GM12874 (cell line): ENCODE results near the gene KIAA1549.

ENCODE experiments used
- TF ChIP-seq, protein P1 (sequence below): IDR thresholded peaks from 2 replicates; pipeline ENCODE4 v1.5.1; 2011; ENCODE audit warnings: low read depth, mild to moderate bottlenecking, control low read depth, low read length, moderate library complexity; ENCODE audit not compliant: insufficient read depth

The KIAA1549 gene

DNA sequence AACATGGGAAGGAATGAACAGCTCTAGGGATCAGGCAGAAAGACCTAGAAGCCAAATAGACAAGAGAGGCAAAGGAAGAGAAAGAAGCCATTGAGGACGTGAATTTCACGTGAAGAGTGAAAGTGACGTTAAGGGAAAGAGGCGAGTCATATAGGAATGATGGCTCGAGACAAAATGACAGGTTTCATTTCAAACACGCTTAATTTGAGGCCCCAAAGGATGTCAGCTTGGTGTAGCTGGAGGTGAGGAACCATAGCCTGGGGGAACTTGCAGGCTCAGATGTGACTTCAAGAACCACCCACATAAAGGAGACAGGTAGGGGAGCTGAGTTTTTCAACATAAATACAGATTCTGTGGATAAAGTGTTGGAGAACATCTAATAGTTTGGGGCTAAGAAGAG, 98.9 kb downstream of the KIAA1549 start:
- TF ChIP-seq, protein P1, sequence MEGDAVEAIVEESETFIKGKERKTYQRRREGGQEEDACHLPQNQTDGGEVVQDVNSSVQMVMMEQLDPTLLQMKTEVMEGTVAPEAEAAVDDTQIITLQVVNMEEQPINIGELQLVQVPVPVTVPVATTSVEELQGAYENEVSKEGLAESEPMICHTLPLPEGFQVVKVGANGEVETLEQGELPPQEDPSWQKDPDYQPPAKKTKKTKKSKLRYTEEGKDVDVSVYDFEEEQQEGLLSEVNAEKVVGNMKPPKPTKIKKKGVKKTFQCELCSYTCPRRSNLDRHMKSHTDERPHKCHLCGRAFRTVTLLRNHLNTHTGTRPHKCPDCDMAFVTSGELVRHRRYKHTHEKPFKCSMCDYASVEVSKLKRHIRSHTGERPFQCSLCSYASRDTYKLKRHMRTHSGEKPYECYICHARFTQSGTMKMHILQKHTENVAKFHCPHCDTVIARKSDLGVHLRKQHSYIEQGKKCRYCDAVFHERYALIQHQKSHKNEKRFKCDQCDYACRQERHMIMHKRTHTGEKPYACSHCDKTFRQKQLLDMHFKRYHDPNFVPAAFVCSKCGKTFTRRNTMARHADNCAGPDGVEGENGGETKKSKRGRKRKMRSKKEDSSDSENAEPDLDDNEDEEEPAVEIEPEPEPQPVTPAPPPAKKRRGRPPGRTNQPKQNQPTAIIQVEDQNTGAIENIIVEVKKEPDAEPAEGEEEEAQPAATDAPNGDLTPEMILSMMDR = no peak

DNA sequence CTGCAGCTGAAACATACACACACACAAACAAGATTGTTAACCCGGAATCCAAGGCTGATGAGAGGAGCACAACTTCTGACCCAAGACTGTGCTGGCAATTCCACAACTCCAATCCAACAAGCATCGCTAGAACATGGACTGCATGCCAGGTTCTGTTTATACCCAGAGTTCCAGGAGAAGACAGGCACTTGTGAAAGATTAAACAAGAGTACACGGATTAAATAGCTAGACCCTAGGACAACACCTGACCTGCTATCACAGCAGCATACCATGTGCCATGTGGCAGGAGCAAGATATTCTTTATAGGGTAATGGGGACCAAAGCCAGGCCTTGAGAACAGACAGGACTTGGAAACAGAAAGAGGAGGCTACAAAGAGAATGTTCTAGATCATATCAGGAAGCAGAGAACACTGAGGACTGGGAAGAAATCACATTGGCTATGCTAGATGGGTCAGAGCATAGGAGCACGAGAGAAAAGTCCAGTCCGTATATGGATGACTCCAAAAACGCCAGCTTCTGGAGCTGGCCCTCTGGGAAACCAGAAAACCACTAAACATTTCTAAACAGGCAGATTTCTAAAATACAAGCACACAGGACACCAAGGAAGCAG, 99.5 kb downstream of the KIAA1549 start:
- TF ChIP-seq, protein P1 = no peak

DNA sequence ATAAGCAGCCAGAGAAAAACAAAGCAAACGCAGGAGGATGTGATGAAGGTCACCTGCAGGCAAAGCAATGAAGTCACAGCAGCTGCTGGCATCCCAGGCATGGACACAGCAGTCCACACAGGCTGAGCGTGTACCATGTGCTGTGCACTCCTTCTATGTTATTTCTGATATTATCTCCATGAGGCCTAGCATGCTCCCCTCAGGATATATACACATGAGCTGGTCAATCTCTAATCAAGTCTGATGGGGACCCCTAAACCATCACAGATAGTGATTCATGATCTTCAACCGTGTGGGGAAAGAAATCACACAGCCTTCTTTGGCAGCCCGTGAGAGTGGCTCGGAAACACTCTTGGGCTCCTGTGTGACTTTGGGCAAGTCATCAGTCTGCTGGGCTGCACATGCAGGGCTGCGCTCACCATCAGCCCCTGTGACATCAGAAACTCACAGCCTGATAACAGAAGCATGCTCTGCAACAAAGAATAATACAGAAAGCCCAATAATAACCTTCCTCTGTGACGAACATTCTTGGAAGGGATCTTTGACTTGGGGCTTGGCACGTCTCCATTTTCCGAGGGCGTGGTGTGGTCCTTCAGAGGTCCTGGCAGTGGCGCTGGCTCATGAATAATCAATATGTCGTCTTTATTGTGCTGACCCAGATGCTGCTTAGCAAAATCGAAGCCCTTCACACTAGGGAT, 100.2 kb downstream of the KIAA1549 start:
- TF ChIP-seq, protein P1 = no peak

DNA sequence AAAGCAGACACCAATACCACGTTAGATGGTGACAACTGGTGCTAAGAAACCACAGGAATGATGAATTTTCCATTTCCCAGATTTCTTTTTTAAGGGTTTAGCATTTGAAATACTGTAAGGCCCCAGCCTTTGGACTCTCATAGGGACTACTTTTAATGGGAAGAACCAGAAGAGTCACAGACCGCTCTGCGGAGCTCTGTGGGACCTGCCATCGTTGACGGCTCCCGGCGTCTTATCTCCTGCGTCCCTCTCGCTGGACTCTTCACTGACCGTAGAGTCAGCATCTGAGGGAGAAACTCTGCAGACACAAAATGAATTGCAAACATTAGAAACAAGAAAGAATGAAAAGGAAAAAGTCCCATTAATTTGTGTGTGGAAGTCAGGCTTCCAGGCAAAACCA, 101.8 kb downstream of the KIAA1549 start:
- TF ChIP-seq, protein P1 = no peak

DNA sequence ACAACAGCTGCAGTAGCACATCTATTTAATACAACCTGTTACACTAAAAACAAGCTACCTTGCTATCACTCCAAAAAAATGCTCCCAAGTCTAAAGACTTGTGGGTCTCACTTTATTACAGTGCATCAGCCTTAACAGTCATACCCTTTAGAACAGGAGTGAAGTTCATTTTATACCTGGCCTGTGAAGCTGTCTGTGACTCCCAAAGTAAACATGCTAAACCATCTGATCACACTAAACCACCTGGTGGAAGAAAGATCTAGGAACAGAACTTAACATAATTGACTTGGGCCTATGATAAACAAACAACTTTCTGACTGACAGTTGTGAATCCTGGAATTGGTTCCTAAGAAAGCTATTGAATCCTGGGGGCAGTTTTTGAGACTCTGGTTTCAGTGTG, 102.3 kb downstream of the KIAA1549 start:
- TF ChIP-seq, protein P1 = no peak

DNA sequence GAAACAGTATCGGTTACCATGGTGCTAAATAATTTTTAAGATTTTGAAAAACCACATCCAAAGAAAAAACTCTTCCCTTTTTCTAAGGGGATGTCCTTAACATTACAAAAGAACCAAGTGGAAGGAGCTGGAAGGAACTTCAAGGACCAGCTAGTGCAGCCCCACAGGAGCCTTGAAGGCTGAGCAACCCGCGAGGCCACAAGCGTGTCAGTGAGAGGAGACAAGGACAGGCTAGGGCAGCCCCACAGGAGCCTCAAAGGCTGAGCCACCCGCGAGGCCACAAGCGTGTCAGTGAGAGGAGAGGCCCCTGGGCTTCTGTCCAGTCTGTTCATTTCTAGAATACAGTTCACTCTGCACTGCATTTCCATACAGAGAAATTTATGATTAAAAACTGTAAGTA, 103.1 kb downstream of the KIAA1549 start:
- TF ChIP-seq, protein P1 = no peak

DNA sequence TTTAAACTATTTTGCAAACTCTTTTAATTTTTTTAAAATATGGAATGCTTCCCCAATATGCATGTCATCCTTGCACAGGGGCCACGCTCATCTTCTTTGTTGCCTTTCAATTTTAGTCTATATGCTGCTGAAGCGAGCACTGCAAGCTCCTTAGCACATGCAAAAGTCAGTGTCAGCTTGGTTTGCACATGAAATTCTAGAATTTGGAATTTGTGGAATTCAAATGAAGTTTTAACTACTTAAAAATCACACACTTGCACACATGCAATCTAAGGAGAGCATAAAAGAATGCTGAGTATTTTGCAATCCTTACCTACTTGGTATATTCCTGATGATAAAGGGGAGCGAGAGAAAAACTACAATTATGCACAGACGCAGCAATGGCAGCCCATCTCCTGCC, 104.9 kb downstream of the KIAA1549 start:
- TF ChIP-seq, protein P1 = no peak
